A549 (cell line): ENCODE measurements around the gene SLC40A1. TPM values are rescaled to one million over a fixed set of nuclear protein-coding genes. Genes with fewer than 3 reads are reported as not detected.

Experiments used
- ATAC-seq, 2 experiments: fragments of 200-7000 bp in 1 of 2; fragments of >200 bp in 1 of 2; cut with Nextera tagmentation in 1 of 2; cut with Tn5 transposase in 1 of 2; 3 replicates each; pipeline versions ENCODE4 v1.8.0 to v1.9.1; 2018 to 2020; ENCODE audit warnings: mild to moderate bottlenecking in 1 of 2, moderate library complexity in 1 of 2
- CTCF ChIA-PET: fragments of 300-600 bp; sonication (Branson Sonifier 250); formaldehyde crosslinking; extraction: SDS; loops from one replicate; lab custom pipeline; 2021; ENCODE audit warnings: antibody characterized with exemption, inconsistent platforms; lab: Yijun Ruan, JAX
- POLR2A ChIA-PET: fragments of 350-600 bp; formaldehyde crosslinking; extraction: SDS; loops from one replicate; lab custom pipeline; 2021; ENCODE audit warnings: antibody characterized with exemption, inconsistent platforms; lab: Yijun Ruan, JAX
- DNase-seq, 2 experiments: peaks; one replicate each; pipeline versions ENCODE4 v3.0.0 to v3.0.0-alpha.2; 2011 to 2016; ENCODE audit warnings: low read depth in 1 of 2, low spot score in 1 of 2
- FAIRE-seq: peaks from 2 replicates; lab custom pipeline; 2011; peaks lifted over from hg19 to GRCh38; lab: Jason Lieb, UNC
- H3K27ac ChIP-seq, 2 experiments: fragments of >200 bp; sonication (Bioruptor Twin); formaldehyde crosslinking; 3 replicates each; pipeline ENCODE4 v1.5.1; 2016 to 2017
- H3K4me1 ChIP-seq: fragments of >200 bp; sonication (Bioruptor Twin); formaldehyde crosslinking; 3 replicates; pipeline ENCODE4 v1.6.1; 2016
- H3K4me2 ChIP-seq: fragments of >200 bp; sonication (Bioruptor Twin); formaldehyde crosslinking; 3 replicates; pipeline ENCODE4 v1.6.1; 2016
- H3K4me3 ChIP-seq: fragments of >200 bp; sonication (Bioruptor Twin); formaldehyde crosslinking; 3 replicates; pipeline ENCODE4 v1.5.1; 2016
- H3K9me3 ChIP-seq: fragments of >200 bp; sonication (Bioruptor Twin); formaldehyde crosslinking; 3 replicates; pipeline ENCODE4 v1.6.1; 2016
- BHLHE40 ChIP-seq: IDR thresholded peaks from 2 replicates; pipeline ENCODE4 v1.6.1; 2012; ENCODE audit warnings: low read depth, low read length, inconsistent platforms
- CBX8 ChIP-seq: fragments of 200-600 bp; sonication (generic); IDR thresholded peaks from 2 replicates; pipeline ENCODE4 v1.6.1; 2016
- FOSB ChIP-seq: fragments of 250-450 bp; sonication (Bioruptor Pico); IDR thresholded peaks from 2 replicates; pipeline ENCODE4 v1.5.0; 2020; ENCODE audit warnings: mild to moderate bottlenecking, moderate library complexity
- FOSL2 ChIP-seq, 2 experiments: fragments of 450-650 bp in 1 of 2; fragments of >200 bp in 1 of 2; sonication (Bioruptor Twin) in 1 of 2; formaldehyde crosslinking; IDR thresholded peaks; 2 replicates each; pipeline versions ENCODE4 v1.5.0 to v1.6.1; 2016 to 2020; ENCODE audit warnings: mild to moderate bottlenecking in 1 of 2, moderate library complexity in 1 of 2
- HOXA7 ChIP-seq: fragments of 250-450 bp; sonication (Bioruptor Pico); IDR thresholded peaks from 2 replicates; pipeline ENCODE4 v1.5.0; 2020; ENCODE audit warnings: mild to moderate bottlenecking, moderate library complexity
- HOXB13 ChIP-seq: fragments of 250-450 bp; sonication (Bioruptor Pico); IDR thresholded peaks from 2 replicates; pipeline ENCODE4 v1.5.0; 2020; ENCODE audit warnings: low read depth, mild to moderate bottlenecking, moderate library complexity
- HOXB5 ChIP-seq: fragments of 250-450 bp; sonication (Bioruptor Pico); IDR thresholded peaks from 2 replicates; pipeline ENCODE4 v1.5.0; 2020; ENCODE audit warnings: mild to moderate bottlenecking, moderate library complexity
- MAFK ChIP-seq: fragments of 450-650 bp; IDR thresholded peaks from 2 replicates; pipeline ENCODE4 v1.6.1; 2014; ENCODE audit not compliant: partially characterized antibody
- MYC ChIP-seq: IDR thresholded peaks from 2 replicates; pipeline ENCODE4 v1.6.1; 2012; ENCODE audit warnings: mild to moderate bottlenecking, inconsistent platforms, low read length, improper control_type of control experiment, borderline replicate concordance
- NPAS2 ChIP-seq: fragments of 250-450 bp; sonication (Bioruptor Pico); IDR thresholded peaks from 2 replicates; pipeline ENCODE4 v1.8.0; 2022; ENCODE audit warnings: mild to moderate bottlenecking, moderate library complexity, borderline replicate concordance
- PHF8 ChIP-seq: fragments of 200-600 bp; sonication (generic); IDR thresholded peaks from 2 replicates; pipeline ENCODE4 v1.6.1; 2016; ENCODE audit warnings: low read depth, mild to moderate bottlenecking, antibody characterized with exemption, moderate library complexity, borderline replicate concordance
- RARB ChIP-seq: fragments of 250-450 bp; sonication (Bioruptor Pico); IDR thresholded peaks from 2 replicates; pipeline ENCODE4 v1.8.0; 2021; ENCODE audit warnings: mild to moderate bottlenecking, moderate library complexity
- SMC3 ChIP-seq: fragments of >200 bp; sonication (Bioruptor Twin); formaldehyde crosslinking; IDR thresholded peaks from 3 replicates; pipeline ENCODE4 v1.6.1; 2018; ENCODE audit warnings: inconsistent platforms
- TFCP2L1 ChIP-seq: fragments of 250-450 bp; sonication (Bioruptor Pico); IDR thresholded peaks from 2 replicates; pipeline ENCODE4 v1.5.0; 2021; ENCODE audit warnings: mild to moderate bottlenecking
- ZFP36 ChIP-seq: fragments of 450-650 bp; IDR thresholded peaks from 2 replicates; pipeline ENCODE4 v1.6.1; 2014; ENCODE audit warnings: borderline replicate concordance; ENCODE audit not compliant: partially characterized antibody
- ZSCAN20 ChIP-seq: fragments of 250-450 bp; sonication (Bioruptor Pico); IDR thresholded peaks from 2 replicates; pipeline ENCODE4 v1.8.0; 2022; ENCODE audit warnings: mild to moderate bottlenecking, moderate library complexity
- WGBS: methylation state at CpG from one replicate; pipeline ENCODE4 v1.1.6; 2017; ENCODE audit errors: missing lambda C conversion rate; 5-methylcytosine and 5-hydroxymethylcytosine counted together
- polyA plus RNA-seq, 4 experiments: library from polyadenylated mRNA; depleted of rRNA in 3 of 4; stranded (reverse); fragments of >200 nt; fragmentation: RNase III in 1 of 4; extraction: RNeasy Plus Mini Kit Qiagen cat#74134 plus additional on column Dnase treatment in 1 of 4; gene quantifications; 2 replicates in 3 of 4; 3 replicates in 1 of 4; pipeline ENCODE4 v1.2.3, GENCODE V29; 2011 to 2017
- TF ChIP-seq, protein P1 (sequence below): IDR thresholded peaks from 2 replicates; pipeline ENCODE4 v1.6.1; 2012
- TF ChIP-seq, protein P2 (sequence below): fragments of >200 bp; sonication (Bioruptor Twin); formaldehyde crosslinking; IDR thresholded peaks from 3 replicates; pipeline ENCODE4 v1.6.1; 2016

Gene SLC40A1
- polyA plus RNA-seq, 2 of the 4 experiments (the other 2 are of a cell fraction): 8.2 to 12.3 TPM

GRCh38 chr2:189595417-189595816 lies 14.8 kb upstream of the SLC40A1 start:
- CTCF ChIA-PET: no interaction called here
- WGBS: 65% methylated on average over 3 of the region's 3 CpGs
- no peak for FAIRE-seq

DNA sequence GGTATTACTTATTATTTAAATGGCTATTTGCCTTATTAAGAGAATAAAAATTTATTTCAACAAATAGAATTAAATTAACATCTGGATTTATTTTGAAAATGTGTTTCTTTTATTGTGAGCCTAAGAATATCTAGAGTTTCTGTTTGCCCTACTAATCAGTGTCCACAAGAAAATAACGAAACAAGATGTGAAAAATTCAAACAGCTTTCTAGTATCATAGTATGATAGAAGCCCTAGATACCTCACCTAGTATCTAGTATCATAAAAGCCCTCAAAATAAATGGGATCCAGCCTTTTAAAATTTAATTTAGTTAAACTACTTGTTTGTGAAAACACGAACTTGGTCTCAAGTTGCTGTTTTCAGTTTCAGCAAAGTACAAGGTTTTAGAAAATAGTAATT lies 13.7 kb upstream of the SLC40A1 start:
- DNase-seq: no peak
- ChIA-PET CTCF (no interaction called here), POLR2A (interaction anchor here (1.5 kb wide), 1 partner anchor 14 kb away, joined by 5 read pairs; the partner anchor contains the start of gene SLC40A1)
- Histone ChIP-seq H3K9me3 (no peaks in the 10 kb centered on the region), H3K4me3 (no peak overlapping the region), H3K4me2 (no peak overlapping the region), H3K4me1 (no peaks in the 10 kb centered on the region), H3K27ac (no peak overlapping the region)
- ATAC-seq: no peak
- WGBS: 56% methylated on average over 2 of the region's 2 CpGs
- TF ChIP-seq PHF8 (no peak), TFCP2L1 (CRISPR knock-in tag) (no peak)
- FAIRE-seq: no peak

More at GRCh38 chr2:189595417-189595816, 14.8 kb upstream of the SLC40A1 start:
- Histone ChIP-seq H3K9me3 (no peaks in the 10 kb centered on the region), H3K4me3 (no peak overlapping the region), H3K4me2 (no peak overlapping the region)
- DNase-seq (no peak), ATAC-seq (no peak)
- POLR2A ChIA-PET: interaction anchor here (1.5 kb wide), 1 partner anchor 15 kb away, joined by 5 read pairs; the partner anchor contains the start of gene SLC40A1
- no peak for TF ChIP-seq TFCP2L1 (CRISPR knock-in tag)
- TF ChIP-seq, protein P1, sequence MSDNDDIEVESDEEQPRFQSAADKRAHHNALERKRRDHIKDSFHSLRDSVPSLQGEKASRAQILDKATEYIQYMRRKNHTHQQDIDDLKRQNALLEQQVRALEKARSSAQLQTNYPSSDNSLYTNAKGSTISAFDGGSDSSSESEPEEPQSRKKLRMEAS: no peak
- TF ChIP-seq ZSCAN20: no peak
- TF ChIP-seq HOXA7 (CRISPR knock-in tag): no peak
- no peak for TF ChIP-seq MAFK
- TF ChIP-seq, protein P2, sequence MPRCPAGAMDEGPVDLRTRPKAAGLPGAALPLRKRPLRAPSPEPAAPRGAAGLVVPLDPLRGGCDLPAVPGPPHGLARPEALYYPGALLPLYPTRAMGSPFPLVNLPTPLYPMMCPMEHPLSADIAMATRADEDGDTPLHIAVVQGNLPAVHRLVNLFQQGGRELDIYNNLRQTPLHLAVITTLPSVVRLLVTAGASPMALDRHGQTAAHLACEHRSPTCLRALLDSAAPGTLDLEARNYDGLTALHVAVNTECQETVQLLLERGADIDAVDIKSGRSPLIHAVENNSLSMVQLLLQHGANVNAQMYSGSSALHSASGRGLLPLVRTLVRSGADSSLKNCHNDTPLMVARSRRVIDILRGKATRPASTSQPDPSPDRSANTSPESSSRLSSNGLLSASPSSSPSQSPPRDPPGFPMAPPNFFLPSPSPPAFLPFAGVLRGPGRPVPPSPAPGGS: no peak
- no peak for TF ChIP-seq CBX8
- no peak for TF ChIP-seq HOXB13
- no peak for TF ChIP-seq FOSB
- TF ChIP-seq BHLHE40: no peak
- TF ChIP-seq, all 56 proteins: peak for 0
- 0 out of 3 replicates have a peak, but pooled peaks cover 3% of the 10 kb centered on the region for H3K4me1 ChIP-seq
- H3K27ac ChIP-seq: no peak overlapping the region

- no peaks in the 10 kb centered on the region for H3K9me3 ChIP-seq
- no peaks in the 10 kb centered on the region for H3K4me1 ChIP-seq
- no peak overlapping the region for H3K27ac ChIP-seq
- no peak for ATAC-seq
- no peak for TF ChIP-seq RARB (CRISPR knock-in tag)
- TF ChIP-seq FOSL2 (IDR thresholded peaks at IDR 0.05): no peak
- no peak for TF ChIP-seq FOSL2 (CRISPR knock-in tag; IDR thresholded peaks at IDR 0.05)
- TF ChIP-seq MYC: no peak
- TF ChIP-seq NPAS2: no peak
- TF ChIP-seq MAFK: no peak
- TF ChIP-seq SMC3: no peak
- TF ChIP-seq HOXB13: no peak
- no peak for TF ChIP-seq TFCP2L1 (CRISPR knock-in tag)
- no peak for TF ChIP-seq HOXB5
- no peak for TF ChIP-seq ZFP36
- TF ChIP-seq, protein P2: no peak
- ChIA-PET POLR2A (interaction anchor here (1.4 kb wide), 1 partner anchor 13 kb away, joined by 4 read pairs; the partner anchor contains the start of gene SLC40A1), CTCF (no interaction called here)
- DNase-seq: no peak
- FAIRE-seq: no peak
- H3K4me3 ChIP-seq: no peak overlapping the region
- H3K4me2 ChIP-seq: no peak overlapping the region
- 86% methylated on average over 3 of the region's 3 CpGs for WGBS
Observed at GRCh38 chr2:189593115-189593514, 12.5 kb upstream of the SLC40A1 start.
